A673 (cell line): ENCODE results near the gene MACROH2A1.

Source experiments
- EZH2 ChIP-seq: fragments of 200-600 bp; sonication (generic); IDR thresholded peaks from 2 replicates; pipeline ENCODE4 v1.6.1; 2017; ENCODE audit warnings: borderline replicate concordance, low read depth, mild to moderate bottlenecking, mixed read lengths, antibody characterized with exemption, low read length; ENCODE audit not compliant: poor library complexity, severe bottlenecking
- TF ChIP-seq, protein P1 (sequence below): fragments of 300-800, 200-600 bp; sonication (generic); conservative IDR thresholded peaks from 2 replicates; pipeline ENCODE4 v1.5.1; 2017; ENCODE audit warnings: low read depth, mild to moderate bottlenecking, antibody characterized with exemption, low read length, moderate library complexity, mixed read lengths

DNA sequence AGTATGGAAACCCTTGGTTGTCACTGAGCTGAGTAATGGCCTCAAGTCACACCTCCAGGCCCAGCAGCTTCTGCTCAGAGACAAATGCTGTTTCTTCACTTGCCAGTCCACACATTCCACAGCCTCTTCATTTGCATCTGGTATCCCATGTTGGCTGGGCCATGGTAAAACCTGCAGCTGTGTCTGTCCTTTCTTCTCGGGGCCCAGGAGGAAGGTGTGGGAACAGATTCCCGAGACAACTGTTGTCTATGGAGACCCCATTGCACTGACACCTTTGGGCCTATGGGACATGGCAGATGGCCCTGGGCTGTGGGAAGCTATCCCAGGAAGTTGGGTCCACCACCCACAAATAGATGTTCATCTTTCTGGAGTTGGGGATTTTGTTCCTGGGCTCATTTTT lies 85.1 kb downstream of the MACROH2A1 start:
- no peak for TF ChIP-seq EZH2
- TF ChIP-seq, protein P1, sequence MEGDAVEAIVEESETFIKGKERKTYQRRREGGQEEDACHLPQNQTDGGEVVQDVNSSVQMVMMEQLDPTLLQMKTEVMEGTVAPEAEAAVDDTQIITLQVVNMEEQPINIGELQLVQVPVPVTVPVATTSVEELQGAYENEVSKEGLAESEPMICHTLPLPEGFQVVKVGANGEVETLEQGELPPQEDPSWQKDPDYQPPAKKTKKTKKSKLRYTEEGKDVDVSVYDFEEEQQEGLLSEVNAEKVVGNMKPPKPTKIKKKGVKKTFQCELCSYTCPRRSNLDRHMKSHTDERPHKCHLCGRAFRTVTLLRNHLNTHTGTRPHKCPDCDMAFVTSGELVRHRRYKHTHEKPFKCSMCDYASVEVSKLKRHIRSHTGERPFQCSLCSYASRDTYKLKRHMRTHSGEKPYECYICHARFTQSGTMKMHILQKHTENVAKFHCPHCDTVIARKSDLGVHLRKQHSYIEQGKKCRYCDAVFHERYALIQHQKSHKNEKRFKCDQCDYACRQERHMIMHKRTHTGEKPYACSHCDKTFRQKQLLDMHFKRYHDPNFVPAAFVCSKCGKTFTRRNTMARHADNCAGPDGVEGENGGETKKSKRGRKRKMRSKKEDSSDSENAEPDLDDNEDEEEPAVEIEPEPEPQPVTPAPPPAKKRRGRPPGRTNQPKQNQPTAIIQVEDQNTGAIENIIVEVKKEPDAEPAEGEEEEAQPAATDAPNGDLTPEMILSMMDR, result no peak
